Activated naive CD4-positive, alpha-beta T cell treated with anti-CD3 and anti-CD28 coated beads, Interleukin-2, amount 50 U/mL, for 16 hours (primary cell): ENCODE measurements around the gene DFFB.

ENCODE experiments used
- DNase-seq: peaks from one replicate; pipeline ENCODE4 v3.0.0-alpha.2; 2020

Gene DFFB

GRCh38 chr1:3899754-3900149, 42.5 kb downstream of the DFFB start:
- no peak for DNase-seq

- peak; percentile 94 for DNase-seq
These were observed 43.1 kb downstream of the DFFB start, which contains the start of gene C1orf174 for GRCh38 chr1:3900150-3900968. Gene C1orf174, minus strand, starts transcription at chr1:3900272. Its CDS starts 86 bp downstream, at chr1:3900186.

GRCh38 chr1:3900969-3901529, 43.8 kb downstream of the DFFB start:
- DNase-seq: peak; percentile 81

GRCh38 chr1:3902111-3902511, 44.8 kb downstream of the DFFB start:
- DNase-seq: no peak

- DNase-seq: peak; percentile 29
These were observed 45.4 kb downstream of the DFFB start for GRCh38 chr1:3902571-3903091.

GRCh38 chr1:3903141-3904005, 46.1 kb downstream of the DFFB start:
- no peak for DNase-seq

GRCh38 chr1:3904006-3904842, 46.9 kb downstream of the DFFB start:
- DNase-seq: no peak

GRCh38 chr1:3904843-3905185, 47.5 kb downstream of the DFFB start:
- DNase-seq: no peak

- DNase-seq: no peak
These were observed 48.1 kb downstream of the DFFB start for GRCh38 chr1:3905266-3905952.

GRCh38 chr1:3905953-3906671, 48.8 kb downstream of the DFFB start:
- no peak for DNase-seq

- DNase-seq: no peak
These were observed 49.4 kb downstream of the DFFB start for GRCh38 chr1:3906672-3907020.

- no peak for DNase-seq
These were observed 49.8 kb downstream of the DFFB start for GRCh38 chr1:3907031-3907534.

- DNase-seq: no peak
These were observed 50.4 kb downstream of the DFFB start for GRCh38 chr1:3907621-3908165.

GRCh38 chr1:3908886-3909517, 51.7 kb downstream of the DFFB start:
- no peak for DNase-seq

- no peak for DNase-seq
These were observed 52.3 kb downstream of the DFFB start for GRCh38 chr1:3909615-3910014.

GRCh38 chr1:3910049-3910731, 52.9 kb downstream of the DFFB start:
- DNase-seq: no peak

GRCh38 chr1:3910857-3911845, 53.9 kb downstream of the DFFB start:
- peak; percentile 82 for DNase-seq
